Ovary (tissue), 9 donors: ENCODE data around the gene ANXA4. TPM values are rescaled to one million over a fixed set of nuclear protein-coding genes. Genes with fewer than 3 reads are reported as not detected.

Source experiments
- DNase-seq, 5 donors: peaks; one replicate each; pipeline ENCODE4 v3.0.0-alpha.2; 2019 to 2020
- H3K27ac ChIP-seq, 2 donors: fragments of 200-600 bp; one replicate each; pipeline versions ENCODE4 v1.5.1 to v1.8.0; 2019 to 2022
- H3K27me3 ChIP-seq: fragments of 200-600 bp; one replicate; pipeline ENCODE4 v1.8.0; 2022
- H3K36me3 ChIP-seq: fragments of 200-600 bp; sonication (generic); one replicate; pipeline ENCODE4 v1.5.1; 2019
- H3K4me1 ChIP-seq: one replicate; pipeline ENCODE4 v1.8.1; 2013; ENCODE audit warnings: mild to moderate bottlenecking, moderate library complexity; ENCODE audit not compliant: insufficient read depth
- H3K4me3 ChIP-seq: fragments of 200-600 bp; sonication (generic); one replicate; pipeline ENCODE4 v1.5.1; 2017
- H3K9me3 ChIP-seq, 2 donors: fragments of 200-600 bp in 1 of 2; sonication (generic) in 1 of 2; one replicate each; pipeline versions ENCODE4 v1.5.1 to v1.8.1; 2013 to 2019; ENCODE audit warnings: mild to moderate bottlenecking in 1 of 2, moderate library complexity in 1 of 2
- EP300 ChIP-seq: sonication (generic); formaldehyde crosslinking; IDR thresholded peaks from one replicate; pipeline ENCODE4 v1.6.1; 2017; ENCODE audit warnings: antibody characterized with exemption
- POLR2A ChIP-seq: fragments of 450-650 bp; IDR thresholded peaks from one replicate; pipeline ENCODE4 v1.6.1; 2017; ENCODE audit warnings: antibody characterized with exemption, mild to moderate bottlenecking, moderate library complexity
- WGBS, 3 donors: extraction: QIAGEN DNeasy Blood & Tissue Kit in 1 of 3; methylation state at CpG; one replicate each; pipeline versions ENCODE4 v1.1.5 to v1.1.7; 2013 to 2017; 5-methylcytosine and 5-hydroxymethylcytosine counted together
- intact Hi-C, 4 donors: fragments of 100-400 bp; cut with DNase I; formaldehyde crosslinking; loops; one replicate each; pipeline versions ENCODE4 v1.11.0 to v1.15.1; 2022 to 2023
- polyA plus RNA-seq, 2 donors: library from polyadenylated mRNA; stranded (reverse); fragments of 200-250 nt in 1 of 2; fragments of 350-450 nt in 1 of 2; fragmentation: Illumina TruSeq in 1 of 2; extraction: RNeasy Lipid Tissue Mini Kit (QIAGEN cat#74804) in 1 of 2; gene quantifications; one replicate each; pipeline ENCODE4 v1.2.3, GENCODE V29; 2013 to 2014
- total RNA-seq, 7 donors: library from RNA; depleted of rRNA in 2 of 7; stranded (reverse); fragments of >200 nt in 2 of 7; fragmentation: NEBNext Ultra II Directional in 3 of 7; extraction: Animal tissue kit (Norgen Biotek cat#: 25700) in 3 of 7; gene quantifications; one replicate each; pipeline versions ENCODE4 v1.1.0 to v1.2.4, GENCODE V29; 2016 to 2023
- TF ChIP-seq, protein P1 (sequence below), 3 donors: fragments of 450-650 bp in 2 of 3; fragments of 200-600 bp in 1 of 3; IDR thresholded peaks; one replicate each; pipeline versions ENCODE4 v1.5.1 to v1.8.0; 2016 to 2022; ENCODE audit warnings: antibody characterized with exemption in 3 of 3, mild to moderate bottlenecking in 1 of 3
- donor health status: DM: no; HTN: no; CAD: no; lungs with moderate emphysema.
- donor health status: DM: no; HTN: no; CAD: no.
- donor health status: Bipolar disorder and iron deficiency.
- donor health status: DM: yes; HTN: yes; CAD: no.
- donor health status: DM: no; HTN: no; CAD: no.
- donor health status: DM: yes; HTN: yes; CAD: no.

Gene ANXA4
- total and polyA plus RNA-seq, 9 donors, result 25.4 to 89.7 (median 73.3) TPM

DNA sequence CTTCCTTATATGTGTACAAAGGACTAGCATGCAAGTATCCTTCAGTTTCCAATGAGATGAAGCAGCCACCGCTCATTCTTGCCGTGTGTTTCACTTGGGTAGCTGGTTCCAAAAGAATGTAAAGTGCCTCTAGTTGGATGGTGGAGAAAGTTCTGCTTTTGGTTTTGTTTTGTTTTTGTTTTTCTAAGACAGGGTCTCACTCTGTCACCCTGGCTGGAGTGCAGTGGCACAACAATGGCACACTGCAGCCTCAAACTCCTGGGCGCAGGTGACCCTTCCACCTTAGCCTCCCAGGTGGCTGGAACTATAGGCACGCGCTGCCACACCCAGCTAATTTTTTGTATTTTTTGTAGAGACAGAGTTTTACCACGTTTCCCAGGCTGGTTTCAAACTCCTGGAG lies 8.3 kb downstream of the ANXA4 start:
- H3K4me1 ChIP-seq, result peaks cover 3% of the 10 kb centered on the region
- no peaks in the 10 kb centered on the region for H3K9me3 ChIP-seq
- no peak for DNase-seq
- WGBS, 3 donors, result 88 to 89% (median 88%) methylated on average over 6 of the region's 6 CpGs
- H3K36me3 ChIP-seq, result no peaks in the 10 kb centered on the region
- TF ChIP-seq POLR2A, result no peak
- TF ChIP-seq, protein P1, sequence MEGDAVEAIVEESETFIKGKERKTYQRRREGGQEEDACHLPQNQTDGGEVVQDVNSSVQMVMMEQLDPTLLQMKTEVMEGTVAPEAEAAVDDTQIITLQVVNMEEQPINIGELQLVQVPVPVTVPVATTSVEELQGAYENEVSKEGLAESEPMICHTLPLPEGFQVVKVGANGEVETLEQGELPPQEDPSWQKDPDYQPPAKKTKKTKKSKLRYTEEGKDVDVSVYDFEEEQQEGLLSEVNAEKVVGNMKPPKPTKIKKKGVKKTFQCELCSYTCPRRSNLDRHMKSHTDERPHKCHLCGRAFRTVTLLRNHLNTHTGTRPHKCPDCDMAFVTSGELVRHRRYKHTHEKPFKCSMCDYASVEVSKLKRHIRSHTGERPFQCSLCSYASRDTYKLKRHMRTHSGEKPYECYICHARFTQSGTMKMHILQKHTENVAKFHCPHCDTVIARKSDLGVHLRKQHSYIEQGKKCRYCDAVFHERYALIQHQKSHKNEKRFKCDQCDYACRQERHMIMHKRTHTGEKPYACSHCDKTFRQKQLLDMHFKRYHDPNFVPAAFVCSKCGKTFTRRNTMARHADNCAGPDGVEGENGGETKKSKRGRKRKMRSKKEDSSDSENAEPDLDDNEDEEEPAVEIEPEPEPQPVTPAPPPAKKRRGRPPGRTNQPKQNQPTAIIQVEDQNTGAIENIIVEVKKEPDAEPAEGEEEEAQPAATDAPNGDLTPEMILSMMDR (IDR thresholded peaks at IDR 0.05), result no peak
- no peak for TF ChIP-seq EP300
- no peak overlapping the region for H3K27ac ChIP-seq
- H3K27me3 ChIP-seq, result no peaks in the 10 kb centered on the region
- H3K4me3 ChIP-seq, result no peak overlapping the region
- intact Hi-C loops, result no loop called here

DNA sequence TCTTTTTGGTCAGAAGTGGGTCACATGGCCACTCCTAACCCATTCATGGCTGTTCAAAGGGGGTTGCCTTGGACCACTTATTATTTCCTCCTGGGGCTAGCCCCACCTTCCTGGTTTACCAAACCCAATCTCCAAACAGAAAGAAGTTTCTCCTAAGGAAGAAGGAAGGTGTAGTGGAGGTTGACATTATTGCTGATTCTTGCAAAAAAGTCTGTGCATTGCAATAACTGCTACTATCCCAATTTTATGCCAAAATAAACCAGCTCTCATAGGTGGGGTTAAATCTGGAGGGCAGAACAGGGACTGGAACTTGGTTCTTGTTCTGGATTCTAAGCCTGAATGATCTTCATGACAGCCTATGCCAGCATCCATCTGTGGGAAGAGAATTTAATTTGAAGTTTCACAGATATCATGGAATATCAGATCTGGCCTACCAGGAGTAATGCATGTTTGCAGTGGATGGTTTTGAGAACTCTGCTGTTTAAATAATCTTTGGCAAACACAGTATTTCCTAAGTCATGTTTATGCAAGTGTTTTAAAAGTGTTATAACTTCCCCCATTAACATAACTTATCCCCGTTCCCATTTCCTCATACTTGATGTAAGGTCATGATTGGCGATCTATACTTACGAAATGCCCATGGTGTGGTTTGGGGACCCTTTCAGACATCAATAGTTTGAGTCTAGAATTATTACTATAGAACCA lies 11.9 kb downstream of the ANXA4 start:
- Histone ChIP-seq H3K4me1 (peaks cover 3% of the 10 kb centered on the region), H3K27ac (no peak overlapping the region), H3K36me3 (no peaks in the 10 kb centered on the region), H3K4me3 (no peak overlapping the region), H3K27me3 (no peaks in the 10 kb centered on the region), H3K9me3 (no peaks in the 10 kb centered on the region)
- intact Hi-C loops, result no loop called here
- TF ChIP-seq EP300, result no peak
- TF ChIP-seq POLR2A, result no peak
- TF ChIP-seq, protein P1 (IDR thresholded peaks at IDR 0.05), result no peak
- no peak for DNase-seq
- WGBS, 3 donors, result 90 to 94% (median 91%) methylated on average over 3 of the region's 3 CpGs

DNA sequence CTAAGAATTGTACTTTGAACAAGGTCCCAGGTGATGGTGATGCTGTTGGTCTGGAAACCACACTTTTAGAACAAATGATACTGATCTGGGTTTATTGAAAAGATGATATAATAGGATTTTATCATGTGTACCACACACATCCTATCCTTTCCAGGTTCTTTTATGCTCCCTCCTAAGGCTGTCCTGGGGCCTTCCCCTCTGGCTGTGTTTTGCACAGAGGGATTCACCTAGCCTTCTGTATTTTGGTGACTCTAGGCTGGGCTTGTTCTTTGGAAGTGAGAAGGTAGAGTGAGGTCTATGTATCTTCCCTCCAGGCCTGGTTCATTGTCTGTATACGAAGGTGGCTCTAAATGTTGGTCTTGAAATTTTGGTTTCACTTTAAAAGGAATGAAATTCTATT lies 12.7 kb downstream of the ANXA4 start:
- TF ChIP-seq EP300 (no peak), POLR2A (no peak)
- TF ChIP-seq, protein P1 (IDR thresholded peaks at IDR 0.05), result no peak
- intact Hi-C loops, result no loop called here
- Histone ChIP-seq H3K9me3 (no peaks in the 10 kb centered on the region), H3K27ac (no peak overlapping the region), H3K4me1 (peaks cover 3% of the 10 kb centered on the region), H3K36me3 (no peaks in the 10 kb centered on the region), H3K4me3 (no peak overlapping the region), H3K27me3 (no peaks in the 10 kb centered on the region)
- WGBS, 3 donors, result 53 to 56% (median 55%) methylated on average over 1 of the region's 1 CpG
- no peak for DNase-seq

- no peak overlapping the region for H3K27ac ChIP-seq
- TF ChIP-seq POLR2A (no peak), EP300 (no peak)
- TF ChIP-seq, protein P1 (IDR thresholded peaks at IDR 0.05), result no peak
Observed at GRCh38 chr2:69755862-69756467, 14.0 kb downstream of the ANXA4 start.

More at GRCh38 chr2:69755862-69756467, 14.0 kb downstream of the ANXA4 start:
- Histone ChIP-seq H3K9me3 (no peaks in the 10 kb centered on the region), H3K27me3 (no peaks in the 10 kb centered on the region), H3K4me1 (peaks cover 3% of the 10 kb centered on the region), H3K36me3 (no peaks in the 10 kb centered on the region), H3K4me3 (no peak overlapping the region)
- 40 to 47% (median 44%) methylated on average over 2 of the region's 2 CpGs for WGBS, 3 donors
- intact Hi-C loops, result no loop called here
- no peak for DNase-seq
